ENCODE data around the gene KCTD16. TPM values are rescaled to one million over a fixed set of nuclear protein-coding genes. Genes with fewer than 3 reads are reported as not detected.

KCTD16 gene
- total RNA-seq, 1 donor from 2014 or later, result 0.64 TPM

DNA sequence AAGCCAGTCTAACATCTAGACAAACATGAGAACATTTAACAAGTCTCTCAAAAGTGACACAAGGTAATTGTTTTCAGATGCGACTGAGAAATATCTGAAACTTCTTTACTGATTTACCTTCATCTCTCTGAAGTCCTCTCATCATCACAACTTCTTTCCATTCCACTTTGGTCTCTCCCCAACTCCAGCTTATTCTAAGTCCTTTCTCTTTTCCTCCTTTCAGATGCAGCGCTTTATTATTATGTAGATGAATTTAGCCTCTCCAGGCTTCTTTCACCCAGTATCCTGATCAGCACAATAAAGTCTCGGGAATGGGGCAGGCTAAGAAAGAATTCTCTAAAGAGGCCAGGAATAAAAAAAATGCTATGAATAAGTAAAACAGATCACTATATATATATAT is 128.0 kb downstream of the KCTD16 start:
- no peaks in the 10 kb centered on the region for H3K9me3 ChIP-seq
- TF ChIP-seq, protein P1, sequence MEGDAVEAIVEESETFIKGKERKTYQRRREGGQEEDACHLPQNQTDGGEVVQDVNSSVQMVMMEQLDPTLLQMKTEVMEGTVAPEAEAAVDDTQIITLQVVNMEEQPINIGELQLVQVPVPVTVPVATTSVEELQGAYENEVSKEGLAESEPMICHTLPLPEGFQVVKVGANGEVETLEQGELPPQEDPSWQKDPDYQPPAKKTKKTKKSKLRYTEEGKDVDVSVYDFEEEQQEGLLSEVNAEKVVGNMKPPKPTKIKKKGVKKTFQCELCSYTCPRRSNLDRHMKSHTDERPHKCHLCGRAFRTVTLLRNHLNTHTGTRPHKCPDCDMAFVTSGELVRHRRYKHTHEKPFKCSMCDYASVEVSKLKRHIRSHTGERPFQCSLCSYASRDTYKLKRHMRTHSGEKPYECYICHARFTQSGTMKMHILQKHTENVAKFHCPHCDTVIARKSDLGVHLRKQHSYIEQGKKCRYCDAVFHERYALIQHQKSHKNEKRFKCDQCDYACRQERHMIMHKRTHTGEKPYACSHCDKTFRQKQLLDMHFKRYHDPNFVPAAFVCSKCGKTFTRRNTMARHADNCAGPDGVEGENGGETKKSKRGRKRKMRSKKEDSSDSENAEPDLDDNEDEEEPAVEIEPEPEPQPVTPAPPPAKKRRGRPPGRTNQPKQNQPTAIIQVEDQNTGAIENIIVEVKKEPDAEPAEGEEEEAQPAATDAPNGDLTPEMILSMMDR (IDR thresholded peaks at IDR 0.05), result no peak
- no peaks in the 10 kb centered on the region for H3K4me1 ChIP-seq
- H3K4me3 ChIP-seq, result no peak overlapping the region
- H3K36me3 ChIP-seq, result no peaks in the 10 kb centered on the region
- H3K27ac ChIP-seq, result no peak overlapping the region
- intact Hi-C loops (cut with DNase I), result no loop called here
- H3K27me3 ChIP-seq, result no peaks in the 10 kb centered on the region
- DNase-seq (ENCODE audit: low spot score in 2 of 2), result no peak

DNA sequence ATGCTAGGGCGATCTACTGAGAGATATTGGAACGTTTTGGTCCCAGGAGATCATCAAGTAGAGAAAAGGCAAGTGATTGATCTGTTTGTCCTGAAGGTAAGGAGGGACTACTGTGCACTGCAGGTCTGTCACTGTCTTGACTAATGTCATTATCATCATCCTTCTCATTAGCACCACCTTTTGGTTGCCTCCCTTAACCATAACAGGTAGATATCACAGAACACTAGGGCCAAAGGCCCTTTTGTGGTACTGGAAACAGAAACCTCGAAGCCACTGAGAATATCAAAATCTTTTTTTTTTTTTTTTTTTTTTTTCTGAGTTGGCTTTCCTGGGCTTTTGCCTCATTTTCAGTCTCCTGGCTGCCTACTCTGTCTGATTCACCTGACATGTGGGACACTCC is 134.0 kb downstream of the KCTD16 start:
- no peaks in the 10 kb centered on the region for H3K27me3 ChIP-seq
- H3K36me3 ChIP-seq, result no peaks in the 10 kb centered on the region
- no peak for DNase-seq (ENCODE audit: low spot score in 2 of 2)
- no peaks in the 10 kb centered on the region for H3K9me3 ChIP-seq
- no peak overlapping the region for H3K27ac ChIP-seq
- H3K4me1 ChIP-seq, result no peaks in the 10 kb centered on the region
- TF ChIP-seq, protein P1 (IDR thresholded peaks at IDR 0.05), result no peak
- H3K4me3 ChIP-seq, result no peak overlapping the region
- intact Hi-C loops (cut with DNase I), result no loop called here

DNA sequence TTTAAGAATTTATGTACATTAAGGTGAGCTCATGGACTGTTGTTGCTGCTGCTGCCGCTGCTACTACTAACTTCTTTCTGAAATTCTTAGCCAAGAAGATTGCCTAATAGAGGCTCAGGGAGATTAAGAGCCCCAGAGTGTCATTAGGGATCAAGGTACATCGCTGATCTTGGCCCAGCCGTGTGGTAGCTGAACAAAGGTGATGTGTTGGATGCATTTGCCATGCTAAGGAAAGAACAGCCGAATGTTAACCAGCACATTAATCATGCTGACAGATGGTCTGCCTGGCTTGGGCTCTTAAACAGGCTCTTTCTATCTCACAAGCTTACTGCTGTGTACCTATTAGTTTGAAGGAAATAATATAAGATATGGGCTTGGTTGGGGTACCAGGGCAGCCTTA is 137.1 kb downstream of the KCTD16 start:
- H3K27me3 ChIP-seq, result no peaks in the 10 kb centered on the region

DNA sequence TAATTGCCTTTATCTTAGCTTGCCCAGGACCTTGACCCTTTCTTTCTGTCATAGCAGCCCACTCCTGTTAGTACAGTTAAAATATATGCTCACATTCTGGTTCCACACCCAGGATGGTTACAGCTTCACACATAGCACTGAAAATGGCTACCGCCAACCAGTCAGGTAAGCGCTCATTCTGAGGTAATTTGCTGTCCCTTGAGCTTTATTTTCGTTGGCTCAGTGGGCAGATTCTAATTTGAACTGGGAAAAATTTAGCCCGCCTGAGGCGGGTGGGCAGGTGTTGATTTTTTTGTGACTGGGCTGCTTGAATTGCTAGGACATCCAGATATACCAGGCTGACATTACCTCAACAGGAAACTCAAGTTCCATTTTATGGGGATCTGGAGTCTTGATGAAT is 137.5 kb downstream of the KCTD16 start:
- intact Hi-C loops (cut with DNase I), result no loop called here
- Histone ChIP-seq H3K36me3 (no peaks in the 10 kb centered on the region), H3K4me1 (no peaks in the 10 kb centered on the region), H3K9me3 (no peaks in the 10 kb centered on the region), H3K4me3 (no peak overlapping the region), H3K27ac (no peak overlapping the region), H3K27me3 (no peaks in the 10 kb centered on the region)
- no peak for DNase-seq (ENCODE audit: low spot score in 2 of 2)
- TF ChIP-seq, protein P1 (IDR thresholded peaks at IDR 0.05), result no peak

More for the DNA sequence above, 137.1 kb downstream of the KCTD16 start:
- Histone ChIP-seq H3K27ac (no peak overlapping the region), H3K4me3 (no peak overlapping the region), H3K36me3 (no peaks in the 10 kb centered on the region), H3K4me1 (no peaks in the 10 kb centered on the region), H3K9me3 (no peaks in the 10 kb centered on the region)
- no peak for DNase-seq (ENCODE audit: low spot score in 2 of 2)
- TF ChIP-seq, protein P1 (IDR thresholded peaks at IDR 0.05), result no peak
- intact Hi-C loops (cut with DNase I), result no loop called here

DNA sequence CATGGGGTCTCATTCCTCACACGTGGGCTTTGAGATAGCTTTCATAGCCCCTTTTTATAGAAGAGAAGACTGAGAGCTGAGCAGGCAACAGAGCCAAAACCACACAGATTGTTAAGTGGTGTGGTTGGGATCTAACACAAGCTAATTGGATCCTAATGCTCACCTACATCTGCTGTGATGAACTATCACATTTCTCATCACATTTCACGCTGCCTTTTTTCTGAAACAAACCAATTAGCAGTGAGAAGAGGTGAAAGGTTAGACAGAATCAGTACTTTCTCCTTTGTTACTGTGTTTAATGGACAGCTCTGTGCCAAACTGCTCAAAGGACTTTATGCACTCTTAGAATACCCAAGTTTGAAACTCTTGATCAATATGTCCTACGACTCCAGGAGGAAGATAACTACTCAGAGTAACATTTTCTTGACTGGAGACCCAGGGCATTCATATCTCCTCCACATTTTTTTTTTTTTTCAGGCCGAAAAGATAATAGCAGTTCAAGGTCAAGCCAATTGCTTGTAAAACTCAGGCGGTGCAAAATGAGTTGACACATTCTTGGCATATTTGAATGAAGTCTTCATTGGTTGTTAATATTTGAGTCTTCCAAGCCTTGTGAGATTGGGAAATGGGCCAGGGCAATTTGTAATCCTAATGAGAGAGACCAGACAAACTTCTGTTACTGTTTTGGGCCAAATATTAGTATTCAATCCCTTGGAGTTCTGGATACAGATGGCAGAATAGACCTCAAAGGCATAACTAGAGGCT is 138.4 kb downstream of the KCTD16 start:
- Histone ChIP-seq H3K27me3 (no peaks in the 10 kb centered on the region), H3K4me3 (no peak overlapping the region), H3K4me1 (no peaks in the 10 kb centered on the region), H3K36me3 (no peaks in the 10 kb centered on the region), H3K9me3 (no peaks in the 10 kb centered on the region), H3K27ac (no peak overlapping the region)
- no peak for DNase-seq (ENCODE audit: low spot score in 2 of 2)
- intact Hi-C loops (cut with DNase I), result no loop called here
- TF ChIP-seq, protein P1 (IDR thresholded peaks at IDR 0.05), result no peak
